Mesothelial cell of epicardium (in vitro differentiated cells): ENCODE measurements around the gene NBPF6. TPM values are rescaled to one million over a fixed set of nuclear protein-coding genes. Genes with fewer than 3 reads are reported as not detected.
"Not testable (repeated sequence)": the region's sequence is repeated elsewhere in the genome, so short reads cannot be mapped to it uniquely, and the experiment has no call there.

Experiments used
- DNase-seq, 2 experiments: peaks; one replicate each; pipeline ENCODE4 v3.0.0; 2021; ENCODE audit warnings: low spot score in 2 of 2; ENCODE audit not compliant: unreplicated experiment in 2 of 2
- H3K27ac Mint-ChIP-seq: 2 replicates; pipeline ENCODE4 v1.8.0; 2021; ENCODE audit warnings: mixed read lengths
- H3K27me3 Mint-ChIP-seq: 2 replicates; pipeline ENCODE4 v1.8.0; 2021; ENCODE audit warnings: low read depth, mixed read lengths
- H3K36me3 Mint-ChIP-seq: 2 replicates; pipeline ENCODE4 v1.8.0; 2021; ENCODE audit warnings: mixed read lengths
- H3K4me1 Mint-ChIP-seq: 2 replicates; pipeline ENCODE4 v1.8.0; 2021; ENCODE audit warnings: mixed read lengths
- H3K4me3 Mint-ChIP-seq: 2 replicates; pipeline ENCODE4 v1.8.0; 2021; ENCODE audit warnings: mild to moderate bottlenecking, moderate library complexity, mixed read lengths
- H3K9me3 Mint-ChIP-seq: 2 replicates; pipeline ENCODE4 v1.8.0; 2021; ENCODE audit warnings: mixed read lengths
- total RNA-seq: library from RNA; stranded (reverse); gene quantifications from 3 replicates; pipeline ENCODE4 v1.2.1, GENCODE V29; 2021

NBPF6 gene, protein sequence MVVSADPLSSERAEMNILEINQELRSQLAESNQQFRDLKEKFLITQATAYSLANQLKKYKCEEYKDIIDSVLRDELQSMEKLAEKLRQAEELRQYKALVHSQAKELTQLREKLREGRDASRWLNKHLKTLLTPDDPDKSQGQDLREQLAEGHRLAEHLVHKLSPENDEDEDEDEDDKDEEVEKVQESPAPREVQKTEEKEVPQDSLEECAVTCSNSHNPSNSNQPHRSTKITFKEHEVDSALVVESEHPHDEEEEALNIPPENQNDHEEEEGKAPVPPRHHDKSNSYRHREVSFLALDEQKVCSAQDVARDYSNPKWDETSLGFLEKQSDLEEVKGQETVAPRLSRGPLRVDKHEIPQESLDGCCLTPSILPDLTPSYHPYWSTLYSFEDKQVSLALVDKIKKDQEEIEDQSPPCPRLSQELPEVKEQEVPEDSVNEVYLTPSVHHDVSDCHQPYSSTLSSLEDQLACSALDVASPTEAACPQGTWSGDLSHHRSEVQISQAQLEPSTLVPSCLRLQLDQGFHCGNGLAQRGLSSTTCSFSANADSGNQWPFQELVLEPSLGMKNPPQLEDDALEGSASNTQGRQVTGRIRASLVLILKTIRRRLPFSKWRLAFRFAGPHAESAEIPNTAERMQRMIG
- total RNA-seq, result not detected in 3 replicates

GRCh38 chr1:108450043-108450442 lies at the start of gene NBPF6:
Gene NBPF6, plus strand, starts transcription at chr1:108450343. Its CDS starts 259 bp downstream, at chr1:108450602.
- H3K27ac Mint-ChIP-seq, H3K27me3 Mint-ChIP-seq, H3K9me3 Mint-ChIP-seq, H3K4me3 Mint-ChIP-seq, DNase-seq, H3K36me3 Mint-ChIP-seq, H3K4me1 Mint-ChIP-seq: not testable (repeated sequence)

DNA sequence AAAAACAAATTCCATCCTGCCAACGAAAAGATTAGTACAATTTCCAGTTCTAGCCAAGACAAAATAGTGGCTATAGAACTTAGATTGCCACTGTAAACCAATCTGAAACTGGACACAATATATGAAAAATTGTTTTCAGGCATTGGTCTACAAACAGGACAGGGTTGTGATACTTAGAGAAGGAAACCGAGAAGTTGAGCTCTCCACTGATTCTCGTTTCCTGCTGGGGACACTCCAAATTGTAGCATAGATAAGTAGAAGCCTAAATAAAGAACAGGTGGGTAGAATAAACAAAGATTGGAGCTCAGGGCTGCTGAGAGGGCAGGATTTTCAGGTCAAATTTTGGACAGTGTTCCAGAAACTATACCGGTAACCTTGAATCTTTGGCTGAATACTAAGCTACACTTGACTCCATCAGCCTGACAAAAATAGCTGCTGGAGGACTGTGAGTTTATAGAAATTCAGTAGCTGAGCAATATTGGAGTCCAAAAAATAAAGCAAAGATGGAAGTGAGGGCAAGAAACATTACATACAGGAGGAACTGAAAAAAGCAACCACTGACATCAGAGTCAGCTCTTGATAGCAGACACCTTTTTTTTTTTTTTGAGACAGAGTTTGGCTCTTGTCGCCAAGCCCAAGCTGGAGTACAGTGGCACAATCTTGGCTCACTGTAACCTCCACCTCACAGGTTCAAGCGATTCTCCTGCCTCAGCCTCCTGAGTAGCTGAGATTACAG lies 38.9 kb upstream of the NBPF6 start:
- not testable (repeated sequence) for H3K36me3 Mint-ChIP-seq, H3K27ac Mint-ChIP-seq, H3K4me1 Mint-ChIP-seq, H3K27me3 Mint-ChIP-seq, H3K9me3 Mint-ChIP-seq, DNase-seq, H3K4me3 Mint-ChIP-seq

- not testable (repeated sequence) for H3K4me1 Mint-ChIP-seq, H3K4me3 Mint-ChIP-seq, H3K27me3 Mint-ChIP-seq, H3K36me3 Mint-ChIP-seq, H3K27ac Mint-ChIP-seq, H3K9me3 Mint-ChIP-seq, DNase-seq
Observed at GRCh38 chr1:108420129-108420528, 30.0 kb upstream of the NBPF6 start.

DNA sequence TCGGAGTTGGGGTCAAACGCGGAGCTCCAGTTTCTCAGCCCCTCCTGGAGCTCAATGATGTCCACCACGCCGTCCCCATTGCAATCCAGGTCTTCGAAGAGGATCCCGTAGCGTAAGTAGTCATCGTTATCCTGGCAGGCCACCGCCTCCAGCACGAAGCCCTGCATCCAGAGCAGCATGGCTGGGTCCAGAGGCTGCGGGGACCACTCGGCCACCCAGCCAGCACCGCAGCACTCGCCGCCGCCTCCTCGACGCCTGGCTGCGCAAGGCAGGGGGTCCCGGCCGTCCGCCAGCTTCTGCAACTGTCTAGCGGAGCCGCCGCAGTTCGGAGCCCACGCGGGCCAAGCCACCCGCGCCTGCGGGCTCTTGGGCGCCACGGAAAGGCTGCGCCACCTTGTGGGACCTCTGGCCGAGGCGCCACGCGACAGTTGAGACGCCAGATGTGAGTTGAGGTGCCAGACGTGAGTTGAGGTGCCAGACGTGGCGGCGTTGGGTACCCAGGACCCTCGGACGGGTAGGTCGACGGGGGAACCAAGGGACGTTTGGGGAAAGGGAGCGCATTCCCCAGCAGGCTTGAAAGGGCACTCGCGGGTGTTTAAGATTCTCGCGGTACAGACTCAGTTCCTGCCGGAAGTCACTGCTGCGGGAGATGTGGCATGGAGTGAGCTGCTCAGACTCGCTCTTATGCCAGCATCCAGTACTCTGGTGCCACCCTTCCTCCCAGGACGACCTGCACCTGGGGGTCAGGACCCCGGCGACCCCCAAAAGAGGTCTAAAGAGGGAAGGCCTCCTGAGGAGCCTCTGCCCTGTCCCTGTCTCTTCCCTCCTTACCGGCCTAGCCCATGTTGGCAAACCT lies 28.9 kb upstream of the NBPF6 start:
- not testable (repeated sequence) for H3K36me3 Mint-ChIP-seq, H3K4me3 Mint-ChIP-seq, H3K4me1 Mint-ChIP-seq, DNase-seq, H3K9me3 Mint-ChIP-seq, H3K27me3 Mint-ChIP-seq, H3K27ac Mint-ChIP-seq

GRCh38 chr1:108426877-108427276 lies 23.3 kb upstream of the NBPF6 start:
- H3K4me3 Mint-ChIP-seq, H3K27ac Mint-ChIP-seq, H3K36me3 Mint-ChIP-seq, H3K9me3 Mint-ChIP-seq, DNase-seq, H3K4me1 Mint-ChIP-seq, H3K27me3 Mint-ChIP-seq: not testable (repeated sequence)

DNA sequence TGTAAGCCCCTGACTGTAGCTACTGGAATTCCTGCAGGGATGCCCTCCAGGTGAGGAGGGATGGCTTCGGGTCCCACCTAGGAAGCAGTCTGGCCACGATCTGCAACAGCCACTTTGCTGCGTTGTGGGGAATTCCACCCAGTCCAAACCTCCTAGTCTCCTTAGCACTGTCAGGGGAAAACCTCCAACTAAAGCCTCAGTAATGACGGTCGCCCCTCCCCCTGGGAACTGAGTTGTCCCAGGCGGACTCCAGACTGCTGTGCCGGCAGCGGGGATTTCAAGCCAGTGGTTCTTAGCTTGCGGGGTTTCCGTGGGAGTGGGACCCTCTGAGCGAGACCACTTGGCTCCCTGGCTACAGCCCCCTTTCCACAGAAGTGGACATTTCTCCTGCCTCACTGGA lies 18.1 kb upstream of the NBPF6 start:
- H3K4me3 Mint-ChIP-seq, DNase-seq, H3K36me3 Mint-ChIP-seq, H3K27ac Mint-ChIP-seq, H3K9me3 Mint-ChIP-seq, H3K27me3 Mint-ChIP-seq, H3K4me1 Mint-ChIP-seq: not testable (repeated sequence)

DNA sequence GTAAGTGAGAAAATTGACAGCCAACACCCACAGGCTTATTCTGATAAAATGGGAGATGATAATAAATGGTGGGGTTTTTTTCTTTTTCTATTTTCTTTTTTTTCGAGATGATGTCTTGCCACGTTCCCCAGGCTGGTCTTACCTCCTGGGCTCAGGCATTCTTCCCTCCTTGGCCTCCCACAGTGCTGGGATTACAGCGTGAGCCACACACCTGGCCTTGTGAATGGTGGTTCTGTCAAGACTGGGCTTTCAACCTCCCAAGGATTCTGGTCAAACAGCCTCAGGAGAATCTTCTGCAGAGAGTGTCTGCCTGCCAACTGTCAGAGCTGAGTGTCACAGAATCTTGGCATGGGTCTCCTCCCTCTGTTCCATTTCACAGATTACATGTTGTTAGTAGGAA lies 16.7 kb upstream of the NBPF6 start:
- H3K4me1 Mint-ChIP-seq, H3K9me3 Mint-ChIP-seq, H3K27ac Mint-ChIP-seq, DNase-seq, H3K4me3 Mint-ChIP-seq, H3K36me3 Mint-ChIP-seq, H3K27me3 Mint-ChIP-seq: not testable (repeated sequence)

- H3K4me1 Mint-ChIP-seq, H3K4me3 Mint-ChIP-seq, H3K9me3 Mint-ChIP-seq, H3K27me3 Mint-ChIP-seq, DNase-seq, H3K27ac Mint-ChIP-seq, H3K36me3 Mint-ChIP-seq: not testable (repeated sequence)
Observed at GRCh38 chr1:108438536-108438935, 11.6 kb upstream of the NBPF6 start.

DNA sequence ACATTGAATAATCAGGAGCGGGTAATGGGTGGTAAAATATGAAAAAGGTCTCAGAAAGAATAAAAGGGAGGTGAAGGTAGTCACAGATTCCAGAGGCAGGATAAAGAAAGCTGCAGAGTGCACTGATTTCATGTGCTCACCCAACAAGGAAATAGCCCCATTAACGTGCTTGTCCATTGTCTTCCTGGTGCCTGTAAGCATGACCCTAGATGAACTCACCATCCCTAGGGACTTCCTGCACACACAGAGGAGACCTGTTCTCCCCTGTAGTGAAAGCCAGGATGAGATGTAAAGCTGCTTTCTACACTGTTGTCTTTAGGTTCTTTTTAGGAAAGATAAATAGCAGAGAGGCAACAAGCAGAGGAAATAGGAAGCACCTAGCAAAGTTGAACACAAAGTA lies 4.4 kb downstream of the NBPF6 start:
- H3K27me3 Mint-ChIP-seq, H3K9me3 Mint-ChIP-seq, DNase-seq: not testable (repeated sequence)

GRCh38 chr1:108458661-108459060 lies 8.5 kb downstream of the NBPF6 start:
- not testable (repeated sequence) for DNase-seq, H3K4me3 Mint-ChIP-seq, H3K36me3 Mint-ChIP-seq, H3K27me3 Mint-ChIP-seq, H3K9me3 Mint-ChIP-seq, H3K27ac Mint-ChIP-seq, H3K4me1 Mint-ChIP-seq

More for the DNA sequence above, 4.4 kb downstream of the NBPF6 start:
- H3K36me3 Mint-ChIP-seq, H3K4me1 Mint-ChIP-seq, H3K27ac Mint-ChIP-seq, H3K4me3 Mint-ChIP-seq: not testable (repeated sequence)

DNA sequence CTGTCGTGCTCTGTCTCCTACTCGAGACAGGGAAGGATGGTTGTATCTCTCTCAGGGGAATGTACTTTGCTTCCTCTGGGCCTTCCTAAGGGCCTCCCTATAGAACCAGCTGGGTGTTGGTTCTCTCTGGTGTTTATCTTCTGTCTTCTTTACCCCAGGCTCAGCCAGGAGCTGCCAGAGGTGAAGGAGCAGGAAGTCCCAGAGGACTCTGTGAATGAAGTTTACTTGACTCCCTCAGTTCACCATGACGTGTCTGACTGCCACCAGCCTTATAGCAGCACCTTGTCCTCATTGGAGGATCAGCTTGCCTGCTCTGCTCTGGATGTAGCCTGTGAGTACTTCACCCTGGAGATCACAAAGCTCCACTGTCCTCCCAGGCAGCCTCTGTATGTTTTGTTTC lies 11.6 kb downstream of the NBPF6 start:
- not testable (repeated sequence) for H3K36me3 Mint-ChIP-seq, H3K9me3 Mint-ChIP-seq, H3K4me3 Mint-ChIP-seq, H3K27ac Mint-ChIP-seq, DNase-seq, H3K4me1 Mint-ChIP-seq, H3K27me3 Mint-ChIP-seq

GRCh38 chr1:108463962-108464361 lies 13.8 kb downstream of the NBPF6 start:
- H3K27ac Mint-ChIP-seq, H3K27me3 Mint-ChIP-seq, H3K4me1 Mint-ChIP-seq, H3K36me3 Mint-ChIP-seq, H3K4me3 Mint-ChIP-seq, DNase-seq, H3K9me3 Mint-ChIP-seq: not testable (repeated sequence)

DNA sequence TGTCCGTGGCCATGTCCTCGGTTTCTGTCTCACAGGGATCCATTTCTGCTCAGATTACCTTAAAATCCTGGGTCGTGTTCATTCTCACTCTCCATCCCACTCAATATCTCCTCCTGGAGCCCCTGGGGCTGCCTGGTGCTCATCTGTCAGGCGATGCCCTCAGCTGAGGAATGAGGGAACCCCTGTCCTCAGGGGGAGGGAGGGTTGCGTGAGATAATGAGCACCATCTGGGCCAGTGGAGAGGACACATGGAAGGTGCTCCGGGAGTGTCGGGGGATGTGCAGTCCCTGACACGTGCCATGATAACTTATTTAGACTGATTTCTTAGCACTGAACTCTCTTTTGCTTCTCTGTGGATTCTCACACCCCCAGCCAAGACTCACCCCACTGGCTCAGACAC lies 16.0 kb downstream of the NBPF6 start:
- H3K4me3 Mint-ChIP-seq, H3K4me1 Mint-ChIP-seq, H3K27ac Mint-ChIP-seq: not testable (repeated sequence)

More for the DNA sequence above, 16.0 kb downstream of the NBPF6 start:
- not testable (repeated sequence) for H3K27me3 Mint-ChIP-seq, H3K9me3 Mint-ChIP-seq, DNase-seq, H3K36me3 Mint-ChIP-seq
